CD14-positive monocyte (primary cell): ENCODE results near the gene SPECC1L. TPM values are rescaled to one million over a fixed set of nuclear protein-coding genes. Genes with fewer than 3 reads are reported as not detected.

ENCODE experiments used
- DNase-seq, 3 donors: peaks; one replicate each; pipeline ENCODE4 v3.0.0-alpha.2; 2011 to 2022
- H2AFZ ChIP-seq: 2 replicates; pipeline ENCODE4 v1.6.0; 2012; ENCODE audit warnings: mild to moderate bottlenecking, low read depth, low read length, inconsistent platforms; ENCODE audit not compliant: insufficient read depth, poor library complexity, severe bottlenecking
- H3K27ac ChIP-seq, 2 donors: 1 replicate in 1 of 2; 2 replicates in 1 of 2; pipeline ENCODE4 v1.5.1; 2012 to 2013; ENCODE audit warnings: low read length in 2 of 2, control low read depth in 1 of 2, inconsistent platforms in 1 of 2, low read depth in 1 of 2, mild to moderate bottlenecking in 1 of 2
- H3K27me3 ChIP-seq, 2 donors: one replicate each; pipeline versions ENCODE4 v1.6.0 to v1.6.1; 2011 to 2013; ENCODE audit warnings: low read length in 2 of 2; ENCODE audit not compliant: control insufficient read depth in 2 of 2, insufficient read depth in 2 of 2
- H3K36me3 ChIP-seq, 2 donors: replicated peaks in 1 of 2; 1 replicate in 1 of 2; 2 replicates in 1 of 2; pipeline versions ENCODE4 v1.5.1 to v1.6.1; 2012 to 2013; ENCODE audit warnings: low read length in 2 of 2, control low read depth in 1 of 2, inconsistent platforms in 1 of 2, mild to moderate bottlenecking in 1 of 2; ENCODE audit not compliant: insufficient read depth in 2 of 2, control insufficient read depth in 1 of 2
- H3K4me1 ChIP-seq, 2 donors: 1 replicate in 1 of 2; 2 replicates in 1 of 2; pipeline versions ENCODE4 v1.5.1 to v1.6.1; 2012 to 2013; ENCODE audit warnings: low read length in 2 of 2, control low read depth in 1 of 2, inconsistent platforms in 1 of 2, mild to moderate bottlenecking in 1 of 2, moderate library complexity in 1 of 2; ENCODE audit not compliant: insufficient read depth in 2 of 2, control insufficient read depth in 1 of 2
- H3K4me2 ChIP-seq: replicated peaks from 2 replicates; pipeline ENCODE3; 2012; ENCODE audit warnings: low read length, moderate library complexity, mild to moderate bottlenecking; ENCODE audit not compliant: poor library complexity, severe bottlenecking; ENCODE audit errors: extremely low read depth
- H3K4me3 ChIP-seq, 3 experiments: fragments of 200-600 bp in 1 of 3; sonication (generic) in 1 of 3; replicated peaks in 1 of 3; 1 replicate in 2 of 3; 2 replicates in 1 of 3; pipeline ENCODE4 v1.5.1; 2011 to 2013; ENCODE audit warnings: low read length in 3 of 3, mild to moderate bottlenecking in 3 of 3, control low read depth in 2 of 3, low read depth in 2 of 3, inconsistent platforms in 1 of 3, moderate library complexity in 1 of 3
- H3K79me2 ChIP-seq: 2 replicates; pipeline ENCODE4 v1.6.0; 2012; ENCODE audit warnings: mild to moderate bottlenecking, control low read depth, inconsistent platforms, low read length, moderate library complexity; ENCODE audit not compliant: insufficient read depth
- H3K9ac ChIP-seq: 2 replicates; pipeline ENCODE4 v1.6.0; 2017; ENCODE audit warnings: low read length, mild to moderate bottlenecking; ENCODE audit not compliant: insufficient read depth, poor library complexity, severe bottlenecking
- H3K9me3 ChIP-seq, 2 donors: replicated peaks in 1 of 2; 1 replicate in 1 of 2; 2 replicates in 1 of 2; pipeline versions ENCODE4 v1.5.1 to v1.6.1; 2012 to 2013; ENCODE audit warnings: low read length in 2 of 2, control low read depth in 1 of 2; ENCODE audit not compliant: control insufficient read depth in 1 of 2, insufficient read depth in 1 of 2
- H4K20me1 ChIP-seq: 2 replicates; pipeline ENCODE4 v1.6.0; 2012; ENCODE audit warnings: mild to moderate bottlenecking, low read length, control low read depth, moderate library complexity; ENCODE audit not compliant: insufficient read depth
- H3K27ac Mint-ChIP-seq, 7 donors: one replicate each; pipeline ENCODE4 v1.8.0; 2020; ENCODE audit warnings: mild to moderate bottlenecking in 7 of 7, mixed read lengths in 7 of 7, moderate library complexity in 6 of 7, inconsistent platforms in 2 of 7
- H3K27me3 Mint-ChIP-seq, 3 donors: one replicate each; pipeline ENCODE4 v1.8.0; 2021 to 2022; ENCODE audit warnings: low read depth in 3 of 3, mild to moderate bottlenecking in 3 of 3, mixed read lengths in 3 of 3, moderate library complexity in 3 of 3, inconsistent platforms in 1 of 3
- H3K36me3 Mint-ChIP-seq, 2 donors: one replicate each; pipeline ENCODE4 v1.8.0; 2020; ENCODE audit warnings: mixed read lengths in 2 of 2, inconsistent platforms in 1 of 2, mild to moderate bottlenecking in 1 of 2
- H3K4me1 Mint-ChIP-seq: one replicate; pipeline ENCODE4 v1.8.0; 2020; ENCODE audit warnings: mild to moderate bottlenecking, mixed read lengths
- H3K4me3 Mint-ChIP-seq, 2 donors: one replicate each; pipeline ENCODE4 v1.8.0; 2020; ENCODE audit warnings: mild to moderate bottlenecking in 2 of 2, mixed read lengths in 2 of 2, moderate library complexity in 1 of 2
- H3K9me3 Mint-ChIP-seq, 7 donors: one replicate each; pipeline ENCODE4 v1.8.0; 2020 to 2022; ENCODE audit warnings: mixed read lengths in 7 of 7, mild to moderate bottlenecking in 6 of 7, moderate library complexity in 6 of 7, inconsistent platforms in 2 of 7
- WGBS: methylation state at CpG from one replicate; pipeline ENCODE4 v1.1.5; 2013; ENCODE audit warnings: missing lambda C conversion rate; ENCODE audit not compliant: insufficient coverage; 5-methylcytosine and 5-hydroxymethylcytosine counted together
- intact Hi-C, 2 donors: fragments of 100-400 bp; cut with micrococcal nuclease; formaldehyde crosslinking; loops; one replicate each; pipeline versions ENCODE4 v1.15.0 to v1.15.1; 2023
- polyA plus RNA-seq, 3 donors: library from polyadenylated mRNA; depleted of rRNA in 1 of 3; unstranded in 2 of 3; stranded (reverse) in 1 of 3; fragments of 300-500 nt in 2 of 3; fragments of >200 nt in 1 of 3; fragmentation: Illumina TruSeq in 2 of 3; gene quantifications; 1 replicate in 2 of 3; 2 replicates in 1 of 3; pipeline ENCODE4 v1.2.3, GENCODE V29; 2012 to 2021
- TF ChIP-seq, protein P1 (sequence below): fragments of 200-600 bp; IDR thresholded peaks from one replicate; pipeline ENCODE4 v1.8.0; 2022; ENCODE audit warnings: antibody characterized with exemption, mild to moderate bottlenecking

The SPECC1L gene
- polyA plus RNA-seq, 3 donors = 2.5 to 7.2 (median 4.9) TPM

DNA sequence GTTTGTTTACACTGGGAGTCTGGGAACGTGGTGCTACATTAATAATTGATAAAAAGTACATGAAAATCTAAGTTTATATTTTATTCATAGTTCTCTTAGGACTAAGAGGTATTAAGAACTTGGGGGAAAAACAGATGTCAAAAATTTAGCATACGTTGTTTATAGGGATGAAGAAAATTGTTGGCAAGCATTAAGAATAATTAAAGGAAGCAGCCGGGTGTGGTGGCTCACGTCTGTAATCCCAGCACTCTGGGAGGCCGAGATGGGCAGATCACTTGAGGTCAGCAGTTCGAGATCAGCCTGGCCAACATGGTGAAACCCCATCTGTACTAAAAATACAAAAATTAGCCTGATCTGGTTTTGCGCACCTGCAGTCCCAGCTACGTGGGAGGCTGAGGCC is 96.1 kb downstream of the SPECC1L start:
- no peak overlapping the region for H3K4me2 ChIP-seq
- no peak overlapping the region for H3K27ac ChIP-seq
- H3K27me3 ChIP-seq = no peaks in the 10 kb centered on the region
- no peak overlapping the region for H3K9ac ChIP-seq
- peaks cover 74 to 98% of the 10 kb centered on the region in 2 donors for H3K36me3 ChIP-seq
- no peaks in the 10 kb centered on the region for H3K4me1 ChIP-seq
- Mint-ChIP-seq H3K4me3 (no peak overlapping the region), H3K27ac (no peak overlapping the region), H3K9me3 (peaks cover 0 to 1% (median 0%) of the 10 kb centered on the region in 7 donors), H3K4me1 (peaks cover 6% of the 10 kb centered on the region), H3K27me3 (peaks cover 0 to 2% (median 0%) of the 10 kb centered on the region in 3 donors), H3K36me3 (peaks cover 79 to 90% of the 10 kb centered on the region in 2 donors)
- no peak overlapping the region for H2AFZ ChIP-seq
- WGBS = 91% methylated on average over 7 of the region's 8 CpGs
- no peak overlapping the region for H3K4me3 ChIP-seq
- no peaks in the 10 kb centered on the region for H3K9me3 ChIP-seq
- no peaks in the 10 kb centered on the region for H3K79me2 ChIP-seq
- no peak for DNase-seq
- H4K20me1 ChIP-seq = no peaks in the 10 kb centered on the region
- TF ChIP-seq, protein P1, sequence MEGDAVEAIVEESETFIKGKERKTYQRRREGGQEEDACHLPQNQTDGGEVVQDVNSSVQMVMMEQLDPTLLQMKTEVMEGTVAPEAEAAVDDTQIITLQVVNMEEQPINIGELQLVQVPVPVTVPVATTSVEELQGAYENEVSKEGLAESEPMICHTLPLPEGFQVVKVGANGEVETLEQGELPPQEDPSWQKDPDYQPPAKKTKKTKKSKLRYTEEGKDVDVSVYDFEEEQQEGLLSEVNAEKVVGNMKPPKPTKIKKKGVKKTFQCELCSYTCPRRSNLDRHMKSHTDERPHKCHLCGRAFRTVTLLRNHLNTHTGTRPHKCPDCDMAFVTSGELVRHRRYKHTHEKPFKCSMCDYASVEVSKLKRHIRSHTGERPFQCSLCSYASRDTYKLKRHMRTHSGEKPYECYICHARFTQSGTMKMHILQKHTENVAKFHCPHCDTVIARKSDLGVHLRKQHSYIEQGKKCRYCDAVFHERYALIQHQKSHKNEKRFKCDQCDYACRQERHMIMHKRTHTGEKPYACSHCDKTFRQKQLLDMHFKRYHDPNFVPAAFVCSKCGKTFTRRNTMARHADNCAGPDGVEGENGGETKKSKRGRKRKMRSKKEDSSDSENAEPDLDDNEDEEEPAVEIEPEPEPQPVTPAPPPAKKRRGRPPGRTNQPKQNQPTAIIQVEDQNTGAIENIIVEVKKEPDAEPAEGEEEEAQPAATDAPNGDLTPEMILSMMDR = no peak
- intact Hi-C loops = no loop called here

DNA sequence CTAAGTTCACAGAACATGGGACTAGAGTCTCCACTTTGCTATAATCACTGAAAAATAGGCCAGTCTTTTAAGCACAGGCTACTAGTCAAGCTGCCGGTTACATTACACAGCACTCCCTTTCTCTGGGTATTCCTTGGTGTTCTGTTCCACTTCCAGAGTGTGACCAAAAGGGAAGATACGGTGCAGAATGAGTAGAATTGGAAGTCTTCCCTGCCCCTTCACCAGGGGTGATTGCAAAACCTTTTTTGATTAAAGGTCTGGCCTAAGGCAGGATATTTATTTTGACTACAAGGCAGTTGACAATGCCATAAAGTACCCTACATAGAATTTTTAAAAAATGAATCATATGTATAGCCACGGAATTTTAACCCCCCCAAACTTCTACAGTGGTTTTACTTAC is 97.2 kb downstream of the SPECC1L start:
- no peaks in the 10 kb centered on the region for H3K79me2 ChIP-seq
- H3K4me1 ChIP-seq = no peaks in the 10 kb centered on the region
- WGBS = no CpG with 5 or more reads among the region's 3 CpGs
- H3K9ac ChIP-seq = no peak overlapping the region
- H3K27ac ChIP-seq = no peak overlapping the region
- no peak overlapping the region for H3K4me3 Mint-ChIP-seq
- no peak overlapping the region for H3K4me3 ChIP-seq
- peaks cover 6% of the 10 kb centered on the region for H3K4me1 Mint-ChIP-seq
- H4K20me1 ChIP-seq = no peaks in the 10 kb centered on the region
- TF ChIP-seq, protein P1 = no peak
- no peaks in the 10 kb centered on the region for H3K27me3 Mint-ChIP-seq
- H3K4me2 ChIP-seq = no peak overlapping the region
- H2AFZ ChIP-seq = no peak overlapping the region
- peaks cover 70 to 92% of the 10 kb centered on the region in 2 donors for H3K36me3 ChIP-seq
- H3K9me3 ChIP-seq = no peaks in the 10 kb centered on the region
- H3K27me3 ChIP-seq = no peaks in the 10 kb centered on the region
- H3K36me3 Mint-ChIP-seq = peaks cover 78 to 90% of the 10 kb centered on the region in 2 donors
- no peak for DNase-seq
- no peak overlapping the region for H3K27ac Mint-ChIP-seq
- intact Hi-C loops = no loop called here
- H3K9me3 Mint-ChIP-seq = no peaks in the 10 kb centered on the region
